Retinal pigment epithelial cell (primary cell): ENCODE measurements around the gene CSHL1.

Source experiments
- DNase-seq: peaks from one replicate; pipeline ENCODE4 v3.0.0-alpha.2; 2010; ENCODE audit warnings: low read depth
- H3K4me3 ChIP-seq: 2 replicates; pipeline ENCODE4 v1.5.1; 2011; ENCODE audit warnings: mild to moderate bottlenecking, low read length, control low read depth, moderate library complexity
- CTCF ChIP-seq: conservative IDR thresholded peaks from 2 replicates; pipeline ENCODE4 v1.5.1; 2011; ENCODE audit warnings: low read depth, low read length, control low read depth, inconsistent platforms

CSHL1 gene

GRCh38 chr17:63940584-63940983, 29.5 kb upstream of the CSHL1 start:
- no peak for TF ChIP-seq CTCF
- no peak overlapping the region for H3K4me3 ChIP-seq
- DNase-seq: no peak

DNA sequence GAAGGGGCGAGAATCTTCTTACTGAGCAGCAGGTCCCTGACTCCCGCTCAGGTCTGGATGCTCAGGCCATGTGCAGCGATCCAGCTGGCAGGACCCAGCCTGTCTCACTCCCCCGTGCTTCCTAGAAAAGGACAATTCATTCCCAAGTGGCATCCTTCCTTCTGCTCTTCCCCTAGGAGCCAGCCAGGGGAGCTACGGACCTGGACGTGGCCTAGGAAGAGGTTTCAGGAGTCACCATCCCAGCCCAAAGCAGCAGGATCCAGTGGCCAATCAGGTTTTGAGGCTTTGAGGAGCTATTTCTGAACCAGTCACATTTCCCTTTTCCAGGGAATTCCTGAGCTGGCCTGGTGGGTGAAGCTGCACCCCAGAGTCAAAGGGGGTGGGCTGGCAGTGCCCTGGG, 28.8 kb upstream of the CSHL1 start:
- no peak overlapping the region for H3K4me3 ChIP-seq
- TF ChIP-seq CTCF: no peak
- DNase-seq: no peak

DNA sequence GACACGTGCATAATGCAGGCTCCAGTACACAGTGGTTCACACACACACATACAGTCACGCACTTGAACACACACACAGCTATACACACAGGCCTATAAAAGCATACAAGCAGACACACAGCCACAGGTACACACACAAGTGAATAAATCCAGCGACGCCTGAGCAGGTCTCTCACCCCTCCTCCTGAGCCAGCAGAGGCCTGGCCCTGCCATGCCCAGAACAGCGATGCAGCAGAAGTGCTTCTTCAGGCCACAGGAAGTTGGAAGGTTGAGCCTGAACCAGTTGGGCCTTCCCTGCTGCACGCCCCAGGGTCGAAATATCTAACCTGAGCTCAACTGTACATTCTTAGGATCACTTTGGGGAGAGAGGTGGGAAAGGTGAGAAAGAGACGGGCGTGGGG, 28.3 kb upstream of the CSHL1 start:
- TF ChIP-seq CTCF: no peak
- no peak overlapping the region for H3K4me3 ChIP-seq
- DNase-seq: no peak

- no peak overlapping the region for H3K4me3 ChIP-seq
- no peak for DNase-seq
- TF ChIP-seq CTCF: no peak
Observed at GRCh38 chr17:63937920-63938319, 26.9 kb upstream of the CSHL1 start.

DNA sequence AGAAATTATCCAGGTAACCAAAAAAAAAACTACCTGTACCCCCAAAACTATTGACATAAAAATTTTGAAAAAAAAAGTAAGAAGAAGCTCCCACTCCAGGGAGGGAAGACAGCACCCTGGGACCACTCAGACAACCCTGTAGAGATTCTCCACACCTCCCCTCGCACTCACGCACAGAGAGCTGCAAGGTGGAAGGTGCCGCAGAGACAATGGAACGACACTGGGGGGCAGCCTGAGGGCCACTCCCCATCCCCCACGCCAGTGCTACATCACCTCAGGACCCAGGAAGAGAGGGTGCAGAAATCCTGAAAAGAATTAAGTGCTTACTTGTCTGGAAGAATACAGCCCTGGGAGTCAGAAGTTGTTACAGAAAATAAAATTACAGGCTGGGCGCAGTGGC, 26.3 kb upstream of the CSHL1 start:
- no peak for TF ChIP-seq CTCF

GRCh38 chr17:63934183-63935112, 23.4 kb upstream of the CSHL1 start:
- no peak for DNase-seq
- H3K4me3 ChIP-seq: no peak overlapping the region
- no peak for TF ChIP-seq CTCF

More for the DNA sequence above, 26.3 kb upstream of the CSHL1 start:
- DNase-seq: no peak
- no peak overlapping the region for H3K4me3 ChIP-seq

DNA sequence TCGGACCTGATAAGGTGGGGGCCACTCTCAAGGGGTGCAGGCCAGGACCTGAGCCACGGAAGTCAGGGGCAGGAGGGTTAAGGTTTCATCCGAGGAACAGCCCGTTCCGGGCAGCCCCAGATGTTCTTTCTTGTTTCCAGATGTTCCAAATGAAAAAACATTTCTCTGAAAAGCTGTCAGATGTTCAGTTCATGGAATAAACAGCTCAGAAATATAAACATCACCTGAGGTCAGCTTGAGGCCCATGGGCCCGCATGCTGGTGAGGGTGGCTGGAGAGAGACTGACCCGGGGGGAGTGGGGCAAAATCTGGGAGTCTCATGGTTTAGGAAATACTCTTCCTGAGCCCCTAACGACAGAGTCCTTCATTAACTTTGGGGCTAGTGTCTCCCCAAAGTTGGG, 22.5 kb upstream of the CSHL1 start:
- no peak for DNase-seq
- TF ChIP-seq CTCF: no peak
- no peak overlapping the region for H3K4me3 ChIP-seq
